HL-60/S4 (cell line): Measurements from ENCODE around the gene LRRC56.

Experiments
- in situ Hi-C: fragments of 300-500 bp; cut with MboI; formaldehyde crosslinking; loops from 2 replicates; pipeline ENCODE4 v1.14.3; 2022; ENCODE audit warnings: low sequenced_read_pairs

Gene LRRC56

GRCh38 chr11:536841-537621 is at the start of gene LRRC56:
Gene LRRC56 (plus strand): TSS chr11:537527. CDS start chr11:540685, 3,158 bp downstream.
- in situ Hi-C loops, result no loop called here

- in situ Hi-C loops, result no loop called here
Observed at GRCh38 chr11:487571-488021, 49.7 kb upstream of the LRRC56 start.

- in situ Hi-C loops, result no loop called here
Observed at GRCh38 chr11:488062-488461, 49.3 kb upstream of the LRRC56 start.

- in situ Hi-C loops, result no loop called here
Observed at GRCh38 chr11:488579-488978, 48.7 kb upstream of the LRRC56 start.

GRCh38 chr11:488992-489391 is 48.3 kb upstream of the LRRC56 start:
- in situ Hi-C loops, result no loop called here

GRCh38 chr11:489610-490185 is 47.6 kb upstream of the LRRC56 start:
- in situ Hi-C loops, result no loop called here

- in situ Hi-C loops, result no loop called here
Observed at GRCh38 chr11:490186-490929, 47.0 kb upstream of the LRRC56 start.

- in situ Hi-C loops, result no loop called here
Observed at GRCh38 chr11:490930-491260, 46.4 kb upstream of the LRRC56 start.

GRCh38 chr11:491358-491757 is 46.0 kb upstream of the LRRC56 start:
- in situ Hi-C loops, result no loop called here

- in situ Hi-C loops, result no loop called here
Observed at GRCh38 chr11:492427-493226, 44.7 kb upstream of the LRRC56 start.

- in situ Hi-C loops, result no loop called here
Observed at GRCh38 chr11:494761-495536, 42.4 kb upstream of the LRRC56 start.

- in situ Hi-C loops, result no loop called here
Observed at GRCh38 chr11:495537-495931, 41.8 kb upstream of the LRRC56 start.

GRCh38 chr11:496834-497564 is 40.3 kb upstream of the LRRC56 start:
- in situ Hi-C loops, result no loop called here

GRCh38 chr11:497565-498296 is 39.6 kb upstream of the LRRC56 start:
- in situ Hi-C loops, result no loop called here

GRCh38 chr11:498297-499181 is 38.8 kb upstream of the LRRC56 start:
- in situ Hi-C loops, result no loop called here

GRCh38 chr11:499201-500076 is 37.9 kb upstream of the LRRC56 start:
- in situ Hi-C loops, result no loop called here
